GM20000 (cell line): ENCODE results near the gene COL27A1.

Experiments
- DNase-seq: peaks from one replicate; pipeline ENCODE4 v3.0.0; 2012; ENCODE audit warnings: low spot score
- TF ChIP-seq, protein P1 (sequence below): IDR thresholded peaks from 2 replicates; pipeline ENCODE4 v1.5.1; 2012; ENCODE audit warnings: mild to moderate bottlenecking, control low read depth; ENCODE audit errors: extremely low read depth, missing control alignments

COL27A1 gene

DNA sequence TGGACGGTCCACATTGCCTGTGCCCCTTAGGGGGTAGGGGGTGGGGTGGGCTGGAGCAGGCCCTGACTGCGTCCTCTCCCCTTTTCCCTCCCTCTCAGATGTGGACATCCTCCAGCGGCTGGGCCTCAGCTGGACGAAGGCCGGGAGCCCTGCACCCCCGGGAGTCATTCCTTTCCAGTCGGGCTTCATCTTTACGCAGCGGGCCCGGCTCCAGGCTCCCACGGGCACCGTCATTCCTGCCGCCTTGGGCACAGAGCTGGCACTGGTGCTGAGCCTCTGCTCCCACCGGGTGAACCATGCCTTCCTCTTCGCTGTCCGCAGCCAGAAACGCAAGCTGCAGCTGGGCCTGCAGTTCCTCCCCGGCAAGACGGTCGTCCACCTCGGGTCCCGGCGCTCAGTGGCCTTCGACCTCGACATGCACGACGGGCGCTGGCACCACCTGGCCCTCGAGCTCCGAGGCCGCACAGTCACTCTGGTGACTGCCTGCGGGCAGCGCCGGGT is 12.3 kb downstream of the COL27A1 start:
- DNase-seq = no peak
- TF ChIP-seq, protein P1, sequence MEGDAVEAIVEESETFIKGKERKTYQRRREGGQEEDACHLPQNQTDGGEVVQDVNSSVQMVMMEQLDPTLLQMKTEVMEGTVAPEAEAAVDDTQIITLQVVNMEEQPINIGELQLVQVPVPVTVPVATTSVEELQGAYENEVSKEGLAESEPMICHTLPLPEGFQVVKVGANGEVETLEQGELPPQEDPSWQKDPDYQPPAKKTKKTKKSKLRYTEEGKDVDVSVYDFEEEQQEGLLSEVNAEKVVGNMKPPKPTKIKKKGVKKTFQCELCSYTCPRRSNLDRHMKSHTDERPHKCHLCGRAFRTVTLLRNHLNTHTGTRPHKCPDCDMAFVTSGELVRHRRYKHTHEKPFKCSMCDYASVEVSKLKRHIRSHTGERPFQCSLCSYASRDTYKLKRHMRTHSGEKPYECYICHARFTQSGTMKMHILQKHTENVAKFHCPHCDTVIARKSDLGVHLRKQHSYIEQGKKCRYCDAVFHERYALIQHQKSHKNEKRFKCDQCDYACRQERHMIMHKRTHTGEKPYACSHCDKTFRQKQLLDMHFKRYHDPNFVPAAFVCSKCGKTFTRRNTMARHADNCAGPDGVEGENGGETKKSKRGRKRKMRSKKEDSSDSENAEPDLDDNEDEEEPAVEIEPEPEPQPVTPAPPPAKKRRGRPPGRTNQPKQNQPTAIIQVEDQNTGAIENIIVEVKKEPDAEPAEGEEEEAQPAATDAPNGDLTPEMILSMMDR = no peak

DNA sequence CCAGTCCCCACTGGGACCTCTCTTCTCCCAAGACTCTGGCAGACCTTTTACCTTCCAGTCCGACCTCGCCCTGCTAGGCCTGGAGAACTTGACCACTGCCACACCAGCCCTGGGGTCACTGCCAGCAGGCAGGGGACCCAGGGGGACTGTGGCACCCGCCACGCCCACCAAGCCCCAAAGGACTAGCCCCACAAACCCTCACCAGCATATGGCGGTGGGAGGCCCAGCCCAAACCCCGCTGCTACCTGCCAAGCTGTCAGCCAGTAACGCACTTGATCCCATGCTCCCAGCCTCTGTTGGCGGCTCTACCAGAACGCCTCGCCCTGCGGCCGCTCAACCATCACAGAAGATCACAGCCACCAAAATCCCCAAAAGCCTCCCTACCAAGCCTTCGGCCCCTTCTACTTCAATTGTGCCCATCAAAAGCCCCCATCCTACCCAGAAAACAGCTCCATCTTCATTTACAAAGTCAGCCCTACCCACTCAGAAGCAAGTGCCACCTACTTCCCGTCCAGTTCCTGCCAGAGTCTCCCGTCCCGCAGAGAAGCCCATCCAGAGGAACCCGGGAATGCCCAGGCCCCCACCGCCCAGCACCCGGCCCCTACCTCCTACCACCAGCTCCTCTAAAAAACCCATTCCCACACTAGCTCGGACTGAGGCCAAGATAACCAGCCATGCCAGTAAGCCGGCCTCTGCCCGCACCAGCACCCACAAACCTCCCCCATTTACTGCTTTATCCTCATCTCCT is 13.1 kb downstream of the COL27A1 start:
- TF ChIP-seq, protein P1 = no peak
- DNase-seq = no peak

DNA sequence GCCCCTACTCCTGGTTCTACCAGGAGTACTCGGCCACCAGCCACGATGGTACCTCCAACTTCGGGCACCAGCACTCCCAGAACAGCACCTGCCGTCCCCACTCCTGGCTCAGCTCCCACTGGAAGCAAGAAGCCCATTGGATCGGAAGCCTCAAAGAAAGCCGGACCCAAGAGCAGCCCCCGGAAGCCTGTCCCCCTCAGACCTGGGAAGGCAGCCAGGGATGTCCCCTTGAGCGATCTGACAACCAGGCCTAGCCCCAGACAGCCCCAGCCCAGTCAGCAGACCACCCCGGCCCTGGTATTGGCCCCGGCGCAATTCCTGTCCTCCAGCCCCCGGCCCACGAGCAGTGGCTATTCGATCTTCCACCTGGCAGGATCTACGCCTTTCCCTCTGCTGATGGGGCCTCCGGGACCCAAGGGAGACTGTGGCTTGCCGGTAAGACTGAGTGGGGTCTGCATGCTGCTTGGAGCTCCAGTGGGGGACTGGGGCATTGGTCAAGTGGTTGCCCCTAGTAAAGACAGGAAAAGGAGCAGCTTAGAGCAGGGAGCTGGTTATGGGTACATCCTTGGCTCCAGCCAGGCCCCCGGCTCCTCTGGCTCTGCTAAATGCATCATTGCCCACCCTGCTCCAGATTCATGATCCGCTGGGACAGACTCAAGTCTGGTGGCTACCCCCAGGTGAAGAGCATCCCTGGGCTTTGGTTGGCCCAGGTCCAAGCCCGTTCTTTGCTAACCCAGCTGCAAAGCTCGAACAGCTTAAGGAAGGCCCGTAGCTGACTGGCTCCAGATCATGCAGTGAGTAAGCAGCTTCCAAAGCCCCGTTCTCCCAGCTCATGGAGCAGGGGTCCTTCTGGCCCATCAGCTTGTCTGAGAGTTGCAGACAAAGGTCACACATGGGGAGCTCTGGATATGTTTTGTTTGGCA is 14.0 kb downstream of the COL27A1 start:
- no peak for DNase-seq
- TF ChIP-seq, protein P1 = no peak

DNA sequence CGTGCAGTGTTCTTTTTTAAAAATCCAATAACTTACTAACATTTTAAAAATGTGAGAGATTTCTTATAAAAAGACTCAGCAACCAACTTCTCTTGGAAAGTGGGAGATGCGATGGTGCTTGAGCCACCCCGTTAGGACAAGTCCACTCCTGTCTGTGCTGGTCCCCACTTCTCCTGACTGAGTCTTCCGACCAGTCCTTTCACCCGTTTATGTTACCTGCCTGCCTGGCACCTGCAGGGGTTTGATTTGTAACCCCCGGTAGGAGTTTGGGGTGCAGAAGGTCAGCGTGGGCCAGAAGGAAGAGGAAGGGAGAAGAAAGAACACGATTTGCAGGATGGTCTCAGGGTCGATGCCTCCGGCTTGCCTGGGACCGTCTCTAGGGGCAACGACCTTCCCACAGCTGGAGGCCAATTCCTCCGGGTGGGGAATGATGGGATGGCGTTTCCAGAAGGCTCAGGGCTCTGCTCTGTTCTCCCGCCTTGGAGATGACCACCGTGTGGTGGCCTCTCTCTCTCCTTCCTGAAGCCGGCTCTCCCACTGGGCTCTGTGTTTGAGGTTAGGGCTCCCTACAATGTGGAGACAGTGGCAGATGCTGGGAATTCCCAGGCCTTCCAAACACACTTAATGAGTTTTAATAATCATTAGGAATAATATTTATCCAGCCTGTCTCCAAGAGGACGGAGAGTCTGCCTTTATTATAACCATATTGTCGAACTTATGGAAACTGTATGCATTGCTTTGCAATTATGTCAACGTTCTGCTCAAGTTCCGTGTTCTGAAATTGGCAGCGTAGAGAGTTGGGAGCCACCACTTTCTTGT is 14.8 kb downstream of the COL27A1 start:
- TF ChIP-seq, protein P1 = no peak

DNA sequence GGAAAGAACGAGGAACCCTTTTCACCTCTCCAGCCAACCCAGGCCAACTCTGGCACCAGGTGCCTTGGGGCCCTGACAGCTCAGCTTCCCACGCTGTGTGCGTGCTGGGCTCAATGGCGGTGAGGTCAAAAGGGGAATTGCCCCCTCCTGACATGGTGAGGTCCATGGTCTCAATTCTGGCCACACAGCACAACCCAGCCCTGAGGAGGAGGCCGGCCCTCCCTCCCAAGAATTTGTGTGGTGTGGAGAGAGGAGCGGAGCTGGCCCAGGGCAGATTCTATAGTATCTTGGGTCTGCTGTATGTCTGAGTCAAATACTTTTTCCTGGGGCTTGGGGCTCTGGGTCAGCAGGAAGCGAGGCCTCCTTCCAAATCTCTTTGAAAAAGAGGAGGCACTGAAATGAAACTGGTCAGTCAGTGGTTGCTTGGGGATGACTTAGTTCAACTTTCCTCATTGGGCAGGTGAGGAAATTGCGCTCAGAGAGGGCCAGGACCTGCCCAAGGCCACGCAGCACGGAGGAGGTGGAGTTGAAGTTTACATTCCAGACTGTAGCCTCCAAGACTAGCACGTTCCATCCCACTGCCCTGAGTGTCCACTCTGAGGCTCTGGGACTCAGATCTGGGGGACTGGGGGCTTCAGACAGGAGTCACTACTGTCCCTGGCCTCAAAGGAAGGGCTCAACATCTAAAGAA is 15.6 kb downstream of the COL27A1 start:
- no peak for DNase-seq
- TF ChIP-seq, protein P1 = no peak

More for the DNA sequence above, 14.8 kb downstream of the COL27A1 start:
- DNase-seq = no peak

DNA sequence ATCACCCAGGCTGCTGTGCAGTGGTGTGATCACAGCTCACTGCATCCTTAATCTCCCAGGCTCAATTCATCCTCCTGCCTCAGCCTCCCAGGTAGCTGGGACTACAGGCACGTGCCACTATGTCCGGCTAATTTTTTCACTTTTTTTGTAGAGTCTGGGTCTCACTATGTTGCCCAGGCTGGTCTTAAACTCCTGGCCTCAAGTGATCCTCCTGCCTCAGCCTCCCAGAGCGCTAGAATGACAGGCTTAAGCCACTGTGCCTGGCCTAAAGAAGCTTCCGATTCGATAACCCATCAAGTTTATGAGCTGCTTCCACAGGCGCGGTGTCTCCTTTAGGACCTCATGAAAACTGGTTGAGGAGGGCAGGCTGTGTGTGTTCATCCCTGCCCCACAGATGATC is 16.2 kb downstream of the COL27A1 start:
- no peak for DNase-seq
- TF ChIP-seq, protein P1 = no peak
